RWPE2 (cell line): ENCODE measurements around the gene HCST.
A peak's percentile ranks its signal among the peaks of the same experiment; 100 is the strongest.

Source experiments
- ATAC-seq: fragments of 200-7000 bp; cut with Tn5 transposase; 3 replicates; pipeline ENCODE4 v1.9.1; 2021; ENCODE audit warnings: low read depth
- DNase-seq: peaks from one replicate; pipeline ENCODE4 v3.0.0-alpha.2; 2020; ENCODE audit warnings: low spot score
- H3K27ac ChIP-seq: fragments of 450-650 bp; 2 replicates; pipeline ENCODE4 v1.5.1; 2017; ENCODE audit warnings: mild to moderate bottlenecking; ENCODE audit not compliant: poor library complexity, severe bottlenecking
- H3K27me3 ChIP-seq: fragments of 250-450 bp; sonication (Bioruptor Pico); 2 replicates; pipeline ENCODE4 v1.5.1; 2021; ENCODE audit warnings: mild to moderate bottlenecking, moderate library complexity; ENCODE audit not compliant: insufficient read depth, poor library complexity, severe bottlenecking
- H3K36me3 ChIP-seq: fragments of 250-450 bp; sonication (Bioruptor Pico); 2 replicates; pipeline ENCODE4 v1.5.1; 2020; ENCODE audit warnings: low read depth, mild to moderate bottlenecking, moderate library complexity
- H3K4me1 ChIP-seq: fragments of 250-450 bp; sonication (Bioruptor Pico); 2 replicates; pipeline ENCODE4 v1.5.1; 2021; ENCODE audit warnings: mild to moderate bottlenecking, moderate library complexity; ENCODE audit not compliant: insufficient read depth, poor library complexity, severe bottlenecking
- H3K4me3 ChIP-seq: fragments of 250-450 bp; sonication (Bioruptor Pico); 2 replicates; pipeline ENCODE4 v1.5.1; 2021; ENCODE audit warnings: mild to moderate bottlenecking, moderate library complexity; ENCODE audit not compliant: severe bottlenecking
- H3K9me3 ChIP-seq: fragments of 250-450 bp; sonication (Bioruptor Pico); 2 replicates; pipeline ENCODE4 v1.5.1; 2021; ENCODE audit warnings: mild to moderate bottlenecking, moderate library complexity; ENCODE audit not compliant: severe bottlenecking
- TF ChIP-seq, protein P1 (sequence below): fragments of 450-650 bp; IDR thresholded peaks from one replicate; pipeline ENCODE4 v1.5.1; 2017; ENCODE audit warnings: mild to moderate bottlenecking, moderate library complexity; ENCODE audit not compliant: poor library complexity, severe bottlenecking

The HCST gene

DNA sequence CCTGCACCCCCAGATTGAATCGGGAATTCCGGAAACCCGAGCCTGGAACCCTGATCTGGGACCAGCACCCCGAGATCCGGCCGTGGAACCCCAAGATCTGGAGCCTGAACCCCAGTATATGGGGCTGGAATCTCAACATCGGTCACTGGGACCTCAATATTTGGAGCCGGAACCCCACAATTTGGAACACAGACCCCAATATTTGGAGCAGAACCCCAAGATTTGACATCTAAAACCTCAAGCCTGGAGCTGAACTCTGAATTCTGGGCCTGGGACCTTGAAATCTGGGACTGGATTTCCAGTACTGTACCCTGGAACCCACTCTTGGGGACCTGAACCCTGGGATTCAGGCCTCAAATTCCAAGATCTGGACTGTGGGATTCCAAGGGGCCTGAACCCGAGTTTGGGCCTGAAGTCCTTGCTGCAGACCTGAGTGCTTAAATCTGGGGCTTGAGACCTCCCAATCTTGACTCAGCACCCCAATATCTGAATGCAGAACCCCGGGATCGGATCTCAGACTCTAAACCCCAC, 34.5 kb downstream of the HCST start:
- H3K4me3 ChIP-seq = peak overlapping the region; percentile 57
- TF ChIP-seq, protein P1, sequence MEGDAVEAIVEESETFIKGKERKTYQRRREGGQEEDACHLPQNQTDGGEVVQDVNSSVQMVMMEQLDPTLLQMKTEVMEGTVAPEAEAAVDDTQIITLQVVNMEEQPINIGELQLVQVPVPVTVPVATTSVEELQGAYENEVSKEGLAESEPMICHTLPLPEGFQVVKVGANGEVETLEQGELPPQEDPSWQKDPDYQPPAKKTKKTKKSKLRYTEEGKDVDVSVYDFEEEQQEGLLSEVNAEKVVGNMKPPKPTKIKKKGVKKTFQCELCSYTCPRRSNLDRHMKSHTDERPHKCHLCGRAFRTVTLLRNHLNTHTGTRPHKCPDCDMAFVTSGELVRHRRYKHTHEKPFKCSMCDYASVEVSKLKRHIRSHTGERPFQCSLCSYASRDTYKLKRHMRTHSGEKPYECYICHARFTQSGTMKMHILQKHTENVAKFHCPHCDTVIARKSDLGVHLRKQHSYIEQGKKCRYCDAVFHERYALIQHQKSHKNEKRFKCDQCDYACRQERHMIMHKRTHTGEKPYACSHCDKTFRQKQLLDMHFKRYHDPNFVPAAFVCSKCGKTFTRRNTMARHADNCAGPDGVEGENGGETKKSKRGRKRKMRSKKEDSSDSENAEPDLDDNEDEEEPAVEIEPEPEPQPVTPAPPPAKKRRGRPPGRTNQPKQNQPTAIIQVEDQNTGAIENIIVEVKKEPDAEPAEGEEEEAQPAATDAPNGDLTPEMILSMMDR = no peak
- no peaks in the 10 kb centered on the region for H3K9me3 ChIP-seq
- no peak for DNase-seq
- ATAC-seq = no peak
- no peaks in the 10 kb centered on the region for H3K27me3 ChIP-seq
- peak overlapping the region; percentile 8 for H3K27ac ChIP-seq
- no peaks in the 10 kb centered on the region for H3K36me3 ChIP-seq
- no peaks in the 10 kb centered on the region for H3K4me1 ChIP-seq

DNA sequence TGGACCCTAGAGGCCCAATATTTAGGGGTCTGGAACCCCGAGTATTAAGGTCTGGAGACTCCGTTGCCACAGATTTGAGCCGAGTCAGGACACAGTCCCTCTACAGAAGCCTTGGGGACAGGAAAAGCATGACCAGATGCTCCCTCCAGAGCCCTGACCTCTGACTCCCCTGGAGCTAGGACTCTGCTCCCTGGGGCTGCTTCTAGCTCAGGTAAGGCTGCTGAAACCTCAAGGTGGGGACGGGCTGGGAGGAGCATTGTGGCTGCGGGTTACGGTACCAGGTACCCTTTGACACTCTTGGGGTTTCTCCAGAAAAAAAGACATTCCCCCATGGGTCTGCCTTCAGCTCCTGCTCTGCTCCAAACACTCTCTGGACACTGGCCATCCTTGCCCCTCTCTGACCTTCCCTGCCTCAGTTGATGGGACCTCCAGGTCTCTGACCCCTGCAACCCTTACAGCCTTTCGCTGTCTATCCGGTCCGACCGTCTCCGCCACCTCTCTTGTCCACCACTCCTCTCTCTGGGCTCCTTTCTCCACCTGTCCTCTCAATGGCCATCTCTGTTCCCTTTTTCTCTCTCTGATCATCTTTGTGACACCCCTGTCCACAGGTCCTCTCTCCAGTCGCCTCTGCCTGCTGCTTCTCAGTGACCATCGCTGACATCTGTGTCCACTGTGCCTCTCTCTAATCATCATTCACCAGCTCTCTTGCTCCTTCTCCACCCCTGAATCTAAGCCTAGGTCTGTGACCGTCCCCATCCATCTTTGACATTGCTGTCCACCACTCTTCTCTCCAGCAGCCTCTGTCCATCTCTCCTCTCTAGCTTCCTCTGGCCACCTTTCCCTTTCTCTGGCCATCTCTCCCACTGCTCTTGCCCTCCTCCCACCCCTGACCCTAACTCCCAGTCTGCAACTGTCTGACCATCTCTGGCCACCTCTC, 35.3 kb downstream of the HCST start:
- Histone ChIP-seq H3K27me3 (no peaks in the 10 kb centered on the region), H3K4me1 (no peaks in the 10 kb centered on the region), H3K4me3 (peak overlapping the region; percentile 57), H3K36me3 (no peaks in the 10 kb centered on the region), H3K27ac (no peak overlapping the region), H3K9me3 (no peaks in the 10 kb centered on the region)
- no peak for DNase-seq
- TF ChIP-seq, protein P1 = no peak
- peak; percentile 35; the same call in 1 of the 3 replicates for ATAC-seq

DNA sequence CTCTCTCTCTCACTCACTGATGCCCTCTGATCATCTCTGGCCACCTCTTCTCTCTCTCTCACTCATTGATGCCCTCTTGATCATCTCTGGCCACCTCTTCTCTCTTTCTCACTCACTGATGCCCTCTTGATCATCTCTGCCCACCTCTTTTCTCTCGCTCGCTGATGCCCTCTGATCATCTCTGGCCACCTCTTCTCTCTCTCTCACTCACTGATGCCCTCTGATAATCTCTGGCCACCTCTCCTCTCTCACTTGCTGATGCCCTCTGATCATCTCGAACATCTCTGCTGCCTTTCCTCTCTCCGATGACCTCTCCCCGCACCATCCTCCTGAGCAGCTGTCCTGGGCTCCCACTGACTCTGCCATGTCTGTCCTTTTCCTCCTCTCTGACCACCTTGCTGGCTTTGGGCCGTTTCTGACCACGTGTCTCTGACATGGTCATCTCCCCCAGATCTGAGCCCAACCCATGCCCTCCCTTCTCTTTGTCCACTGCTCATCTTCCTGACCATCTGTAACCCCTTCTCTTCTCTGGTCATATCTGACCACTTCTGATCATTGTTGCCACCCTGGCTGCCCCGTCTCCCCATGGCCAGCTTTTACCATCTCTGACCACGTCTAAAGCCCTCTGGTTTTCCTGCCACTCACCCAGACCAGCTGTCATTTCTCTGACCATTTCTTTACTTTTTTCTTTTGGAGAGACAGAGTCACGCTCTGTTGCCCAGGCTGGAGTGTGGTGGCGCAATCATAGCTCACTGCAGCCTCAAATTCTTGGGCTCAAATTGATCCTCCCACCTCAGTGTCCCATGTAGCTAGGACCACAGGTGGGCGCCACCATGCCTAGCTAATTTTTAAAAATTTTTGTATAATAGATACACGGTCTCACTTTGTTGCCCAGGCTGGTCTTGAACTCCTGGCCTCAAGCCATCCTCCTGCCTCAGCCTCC, 36.2 kb downstream of the HCST start:
- DNase-seq (no peak), ATAC-seq (no peak)
- TF ChIP-seq, protein P1 = no peak
- H3K4me3 ChIP-seq = no peak overlapping the region
- H3K27me3 ChIP-seq = no peaks in the 10 kb centered on the region
- H3K4me1 ChIP-seq = no peaks in the 10 kb centered on the region
- no peaks in the 10 kb centered on the region for H3K9me3 ChIP-seq
- no peaks in the 10 kb centered on the region for H3K36me3 ChIP-seq
- no peak overlapping the region for H3K27ac ChIP-seq

DNA sequence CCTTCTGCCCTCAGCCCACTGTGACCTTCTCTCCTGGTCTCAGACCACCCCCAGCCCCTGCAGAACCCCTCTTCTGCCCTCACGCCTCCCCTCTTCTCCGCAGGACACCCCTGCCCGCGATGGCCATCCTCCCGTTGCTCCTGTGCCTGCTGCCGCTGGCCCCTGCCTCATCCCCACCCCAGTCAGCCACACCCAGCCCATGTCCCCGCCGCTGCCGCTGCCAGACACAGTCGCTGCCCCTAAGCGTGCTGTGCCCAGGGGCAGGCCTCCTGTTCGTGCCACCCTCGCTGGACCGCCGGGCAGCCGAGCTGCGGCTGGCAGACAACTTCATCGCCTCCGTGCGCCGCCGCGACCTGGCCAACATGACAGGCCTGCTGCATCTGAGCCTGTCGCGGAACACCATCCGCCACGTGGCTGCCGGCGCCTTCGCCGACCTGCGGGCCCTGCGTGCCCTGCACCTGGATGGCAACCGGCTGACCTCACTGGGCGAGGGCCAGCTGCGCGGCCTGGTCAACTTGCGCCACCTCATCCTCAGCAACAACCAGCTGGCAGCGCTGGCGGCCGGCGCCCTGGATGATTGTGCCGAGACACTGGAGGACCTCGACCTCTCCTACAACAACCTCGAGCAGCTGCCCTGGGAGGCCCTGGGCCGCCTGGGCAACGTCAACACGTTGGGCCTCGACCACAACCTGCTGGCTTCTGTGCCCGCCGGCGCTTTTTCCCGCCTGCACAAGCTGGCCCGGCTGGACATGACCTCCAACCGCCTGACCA, 37.2 kb downstream of the HCST start:
- no peaks in the 10 kb centered on the region for H3K36me3 ChIP-seq
- no peak for ATAC-seq
- no peak for DNase-seq
- TF ChIP-seq, protein P1 = no peak
- no peak overlapping the region for H3K27ac ChIP-seq
- no peaks in the 10 kb centered on the region for H3K4me1 ChIP-seq
- no peaks in the 10 kb centered on the region for H3K27me3 ChIP-seq
- H3K4me3 ChIP-seq = no peak overlapping the region
- no peaks in the 10 kb centered on the region for H3K9me3 ChIP-seq
